Neural cell (in vitro differentiated cells): Measurements from ENCODE around the gene MAP4K2. TPM values are rescaled to one million over a fixed set of nuclear protein-coding genes. Genes with fewer than 3 reads are reported as not detected.

Experiments
- H2AFZ ChIP-seq: fragments of 200-600, 300-800 bp; sonication (generic), shearing (Covaris generic); 2 replicates; pipeline ENCODE4 v1.6.0; 2014; ENCODE audit warnings: low read depth, mild to moderate bottlenecking, antibody characterized with exemption, low read length, moderate library complexity
- H3F3A ChIP-seq: fragments of 200-600 bp; shearing (Covaris generic); 2 replicates; pipeline ENCODE4 v1.6.1; 2016; ENCODE audit warnings: mild to moderate bottlenecking, moderate library complexity, mixed read lengths, antibody characterized with exemption, low read length; ENCODE audit not compliant: insufficient read depth, poor library complexity, severe bottlenecking
- H3K27ac ChIP-seq: fragments of 200-600, 300-800 bp; sonication (generic), shearing (Covaris generic); 2 replicates; pipeline ENCODE4 v1.5.1; 2014; ENCODE audit warnings: mild to moderate bottlenecking, low read length, moderate library complexity
- H3K27me3 ChIP-seq: fragments of 300-800, 200-600 bp; sonication (generic), shearing (Covaris generic); 2 replicates; pipeline ENCODE4 v1.6.0; 2014; ENCODE audit warnings: mild to moderate bottlenecking, low read depth, low read length, moderate library complexity; ENCODE audit not compliant: insufficient read depth
- H3K36me3 ChIP-seq: fragments of 300-800, 200-600 bp; sonication (generic), shearing (Covaris generic); 2 replicates; pipeline ENCODE4 v1.5.1; 2014; ENCODE audit warnings: mild to moderate bottlenecking, antibody characterized with exemption, low read length, moderate library complexity; ENCODE audit not compliant: insufficient read depth
- H3K4me2 ChIP-seq: fragments of 300-800, 200-600 bp; sonication (generic), shearing (Covaris generic); 2 replicates; pipeline ENCODE4 v1.6.0; 2014; ENCODE audit warnings: mild to moderate bottlenecking, low read length
- H3K4me3 ChIP-seq: fragments of 300-800, 200-600 bp; sonication (generic), shearing (Covaris generic); 2 replicates; pipeline ENCODE4 v1.5.1; 2014; ENCODE audit warnings: mild to moderate bottlenecking, low read length, moderate library complexity
- H3K79me2 ChIP-seq: fragments of 200-600 bp; shearing (Covaris generic); replicated peaks from 2 replicates; pipeline ENCODE4 v1.6.0; 2014; ENCODE audit warnings: mild to moderate bottlenecking, low read length, moderate library complexity; ENCODE audit not compliant: insufficient read depth
- H3K9ac ChIP-seq: fragments of 300-800, 200-600 bp; sonication (generic), shearing (Covaris generic); 2 replicates; pipeline ENCODE4 v1.6.1; 2016; ENCODE audit warnings: mild to moderate bottlenecking, low read length, mixed read lengths
- H3K9me2 ChIP-seq: fragments of 200-600 bp; shearing (Covaris generic); 2 replicates; pipeline ENCODE4 v1.6.1; 2016; ENCODE audit warnings: mild to moderate bottlenecking, low read length, mixed read lengths; ENCODE audit not compliant: insufficient read depth
- H3K9me3 ChIP-seq: fragments of 200-600, 300-800 bp; sonication (generic), shearing (Covaris generic); 2 replicates; pipeline ENCODE4 v1.6.1; 2016; ENCODE audit warnings: mild to moderate bottlenecking, mixed run types, low read length, moderate library complexity, mixed read lengths
- H4K20me1 ChIP-seq: fragments of 200-600 bp; shearing (Covaris generic); 2 replicates; pipeline ENCODE4 v1.6.1; 2016; ENCODE audit warnings: mild to moderate bottlenecking, mixed run types; ENCODE audit not compliant: insufficient read depth
- CTCF ChIP-seq: fragments of 450-650 bp; IDR thresholded peaks from 2 replicates; pipeline ENCODE4 v1.5.1; 2014; ENCODE audit warnings: antibody characterized with exemption, mild to moderate bottlenecking, moderate library complexity; ENCODE audit not compliant: poor library complexity, severe bottlenecking
- EP300 ChIP-seq: fragments of 450-650 bp; conservative IDR thresholded peaks from 2 replicates; pipeline ENCODE4 v1.6.1; 2014; ENCODE audit warnings: antibody characterized with exemption, mild to moderate bottlenecking, moderate library complexity; ENCODE audit not compliant: poor library complexity, severe bottlenecking
- EZH2 ChIP-seq: fragments of 200-600, 300-800 bp; shearing (Covaris generic), sonication (generic); IDR thresholded peaks from 2 replicates; pipeline ENCODE4 v1.6.1; 2014; ENCODE audit warnings: antibody characterized with exemption, low read length, borderline replicate concordance, mild to moderate bottlenecking; ENCODE audit not compliant: insufficient read depth, poor library complexity, severe bottlenecking
- MXI1 ChIP-seq: fragments of 450-650 bp; conservative IDR thresholded peaks from 2 replicates; pipeline ENCODE4 v1.6.1; 2014; ENCODE audit warnings: antibody characterized with exemption, mild to moderate bottlenecking; ENCODE audit not compliant: poor library complexity, severe bottlenecking
- POLR2AphosphoS5 ChIP-seq: IDR thresholded peaks from 2 replicates; pipeline ENCODE4 v1.6.1; 2012
- RAD21 ChIP-seq: fragments of 450-650 bp; conservative IDR thresholded peaks from 2 replicates; pipeline ENCODE4 v1.6.1; 2014; ENCODE audit warnings: antibody characterized with exemption, mild to moderate bottlenecking, moderate library complexity
- SMC3 ChIP-seq: fragments of 450-650 bp; conservative IDR thresholded peaks from 2 replicates; pipeline ENCODE4 v1.6.1; 2014; ENCODE audit warnings: antibody characterized with exemption, mild to moderate bottlenecking, moderate library complexity; ENCODE audit not compliant: poor library complexity
- TAF1 ChIP-seq: IDR thresholded peaks from 2 replicates; pipeline ENCODE4 v1.6.1; 2012; ENCODE audit warnings: low read depth
- polyA plus RNA-seq: library from polyadenylated mRNA; depleted of rRNA; stranded (reverse); fragments of >200 nt; gene quantifications from 2 replicates; pipeline ENCODE4 v1.2.3, GENCODE V29; 2014
- TF ChIP-seq, protein P1 (sequence below): IDR thresholded peaks from 2 replicates; pipeline ENCODE4 v1.6.1; 2012; ENCODE audit warnings: borderline replicate concordance

Gene MAP4K2
- polyA plus RNA-seq, 1 donor from 2014 or later = 12.4 TPM

DNA sequence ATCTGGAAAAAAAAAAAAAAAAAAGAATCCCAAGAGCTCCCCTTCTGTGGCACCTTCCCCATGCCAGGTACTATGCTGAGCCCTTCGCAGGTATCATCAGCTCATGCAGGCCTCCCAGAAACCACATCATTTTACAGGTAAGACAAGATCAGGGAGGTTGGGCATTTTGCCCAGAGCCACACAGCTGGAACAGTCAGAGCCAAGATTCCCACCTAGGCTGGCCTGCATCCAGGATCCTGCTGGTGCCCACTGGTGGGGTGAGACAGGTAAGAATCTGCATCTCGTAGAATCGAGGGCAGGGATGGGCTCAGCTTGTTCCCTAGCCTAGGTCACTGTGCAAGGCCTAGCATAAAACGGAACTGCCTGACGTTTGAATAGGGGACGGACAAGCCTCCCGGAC lies 23.0 kb upstream of the MAP4K2 start:
- H4K20me1 ChIP-seq = no peaks in the 10 kb centered on the region
- no peaks in the 10 kb centered on the region for H3K79me2 ChIP-seq
- TF ChIP-seq, protein P1, sequence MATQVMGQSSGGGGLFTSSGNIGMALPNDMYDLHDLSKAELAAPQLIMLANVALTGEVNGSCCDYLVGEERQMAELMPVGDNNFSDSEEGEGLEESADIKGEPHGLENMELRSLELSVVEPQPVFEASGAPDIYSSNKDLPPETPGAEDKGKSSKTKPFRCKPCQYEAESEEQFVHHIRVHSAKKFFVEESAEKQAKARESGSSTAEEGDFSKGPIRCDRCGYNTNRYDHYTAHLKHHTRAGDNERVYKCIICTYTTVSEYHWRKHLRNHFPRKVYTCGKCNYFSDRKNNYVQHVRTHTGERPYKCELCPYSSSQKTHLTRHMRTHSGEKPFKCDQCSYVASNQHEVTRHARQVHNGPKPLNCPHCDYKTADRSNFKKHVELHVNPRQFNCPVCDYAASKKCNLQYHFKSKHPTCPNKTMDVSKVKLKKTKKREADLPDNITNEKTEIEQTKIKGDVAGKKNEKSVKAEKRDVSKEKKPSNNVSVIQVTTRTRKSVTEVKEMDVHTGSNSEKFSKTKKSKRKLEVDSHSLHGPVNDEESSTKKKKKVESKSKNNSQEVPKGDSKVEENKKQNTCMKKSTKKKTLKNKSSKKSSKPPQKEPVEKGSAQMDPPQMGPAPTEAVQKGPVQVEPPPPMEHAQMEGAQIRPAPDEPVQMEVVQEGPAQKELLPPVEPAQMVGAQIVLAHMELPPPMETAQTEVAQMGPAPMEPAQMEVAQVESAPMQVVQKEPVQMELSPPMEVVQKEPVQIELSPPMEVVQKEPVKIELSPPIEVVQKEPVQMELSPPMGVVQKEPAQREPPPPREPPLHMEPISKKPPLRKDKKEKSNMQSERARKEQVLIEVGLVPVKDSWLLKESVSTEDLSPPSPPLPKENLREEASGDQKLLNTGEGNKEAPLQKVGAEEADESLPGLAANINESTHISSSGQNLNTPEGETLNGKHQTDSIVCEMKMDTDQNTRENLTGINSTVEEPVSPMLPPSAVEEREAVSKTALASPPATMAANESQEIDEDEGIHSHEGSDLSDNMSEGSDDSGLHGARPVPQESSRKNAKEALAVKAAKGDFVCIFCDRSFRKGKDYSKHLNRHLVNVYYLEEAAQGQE = no peak
- TF ChIP-seq EZH2 (no peak), SMC3 (no peak), EP300 (no peak), TAF1 (no peak), POLR2AphosphoS5 (no peak), RAD21 (no peak), CTCF (no peak), MXI1 (no peak)
- no peak overlapping the region for H3K4me3 ChIP-seq
- H3F3A ChIP-seq = no peaks in the 10 kb centered on the region
- no peaks in the 10 kb centered on the region for H3K9me2 ChIP-seq
- no peaks in the 10 kb centered on the region for H3K36me3 ChIP-seq
- no peaks in the 10 kb centered on the region for H3K27me3 ChIP-seq
- H3K9ac ChIP-seq = no peak overlapping the region
- H3K4me2 ChIP-seq = no peak overlapping the region
- H3K27ac ChIP-seq = no peak overlapping the region
- no peaks in the 10 kb centered on the region for H3K9me3 ChIP-seq
- H2AFZ ChIP-seq = no peak overlapping the region

DNA sequence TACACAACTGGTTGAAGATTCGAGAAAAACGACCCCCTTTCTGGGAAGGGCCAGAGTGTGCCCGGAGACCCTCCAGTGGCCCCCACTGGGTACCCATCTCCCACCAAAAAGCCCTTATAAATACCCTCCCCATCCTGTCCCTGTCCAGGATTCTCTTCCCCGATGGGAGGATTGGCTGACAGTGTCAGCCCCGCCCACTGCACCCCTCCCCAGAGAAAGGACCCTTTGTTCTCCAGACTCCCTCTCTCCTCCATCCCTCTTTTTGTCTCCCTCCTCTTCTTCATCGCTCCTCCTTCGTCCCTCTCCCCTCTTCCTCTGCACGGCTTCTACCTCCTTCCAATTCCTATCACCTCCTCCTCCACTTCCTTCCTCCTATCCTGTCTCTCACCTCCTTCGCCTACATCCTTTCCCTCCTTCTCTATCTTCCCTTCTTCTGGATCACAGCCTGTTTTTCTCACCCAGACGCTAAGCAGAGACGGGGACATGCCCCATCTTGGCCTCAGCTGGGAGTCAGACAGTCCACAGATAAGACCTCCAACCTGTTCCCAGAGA lies 20.6 kb upstream of the MAP4K2 start:
- Histone ChIP-seq H3K9me3 (no peaks in the 10 kb centered on the region), H3K27ac (no peak overlapping the region), H3K27me3 (no peaks in the 10 kb centered on the region), H3K4me3 (no peak overlapping the region), H4K20me1 (no peaks in the 10 kb centered on the region), H3K9ac (no peak overlapping the region), H2AFZ (no peak overlapping the region), H3K9me2 (no peaks in the 10 kb centered on the region), H3K36me3 (no peaks in the 10 kb centered on the region), H3K4me2 (no peak overlapping the region), H3F3A (no peaks in the 10 kb centered on the region), H3K79me2 (no peaks in the 10 kb centered on the region)
- TF ChIP-seq, protein P1 = no peak
- no peak for TF ChIP-seq POLR2AphosphoS5
- no peak for TF ChIP-seq CTCF
